B cell (primary cell): ENCODE results near the gene ZFP90.
A peak's percentile ranks its signal among the peaks of the same experiment; 100 is the strongest.

ENCODE experiments used
- EZH2 ChIP-seq: IDR thresholded peaks from 2 replicates; pipeline ENCODE4 v1.6.1; 2012; ENCODE audit warnings: borderline replicate concordance, low read depth, mild to moderate bottlenecking, moderate library complexity, low read length; ENCODE audit not compliant: insufficient read depth, poor library complexity, severe bottlenecking
- TF ChIP-seq, protein P1 (sequence below): fragments of 200-600 bp; IDR thresholded peaks from one replicate; pipeline ENCODE4 v1.8.0; 2022; ENCODE audit warnings: antibody characterized with exemption, mild to moderate bottlenecking

DNA sequence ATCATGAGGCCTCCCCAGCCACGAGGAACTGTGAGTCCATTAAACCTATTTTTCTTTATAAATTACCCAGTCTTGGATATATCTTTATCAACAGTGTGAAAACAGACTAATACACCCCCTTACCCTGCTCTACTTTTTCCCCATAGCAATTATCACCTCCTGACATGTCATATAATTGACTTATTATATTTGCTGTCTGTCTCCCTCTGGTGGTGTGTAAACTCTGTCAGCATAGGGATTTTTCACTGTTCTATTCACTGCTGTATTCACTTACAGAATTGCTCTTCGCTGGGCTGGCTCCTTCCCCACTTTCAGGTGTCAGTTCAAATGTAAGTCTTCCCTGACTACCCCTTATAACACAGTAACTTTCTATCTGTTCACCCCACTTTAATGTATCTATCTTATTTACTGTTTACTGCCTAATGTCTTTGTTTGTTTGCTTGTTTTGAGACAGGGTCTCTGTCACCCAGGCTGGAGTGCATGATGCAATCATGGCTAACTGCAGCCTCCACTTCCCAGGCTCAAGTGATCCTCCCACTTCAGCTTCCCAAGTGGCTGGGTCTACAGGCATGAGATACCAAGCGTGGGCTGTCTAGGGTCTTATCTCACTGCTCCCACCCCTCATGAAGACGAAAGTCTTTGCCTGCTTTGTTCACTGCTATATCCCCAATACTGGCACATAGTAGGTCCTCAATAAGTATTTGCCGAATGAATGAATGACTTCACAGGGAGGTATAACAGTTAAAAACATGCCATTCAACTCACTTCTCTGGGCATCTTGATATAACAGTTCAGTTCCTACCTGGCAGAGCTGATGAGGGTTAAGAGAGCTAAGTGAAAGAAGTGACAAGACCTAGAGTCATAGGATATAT, 53.6 kb downstream of the ZFP90 start:
- TF ChIP-seq, protein P1, sequence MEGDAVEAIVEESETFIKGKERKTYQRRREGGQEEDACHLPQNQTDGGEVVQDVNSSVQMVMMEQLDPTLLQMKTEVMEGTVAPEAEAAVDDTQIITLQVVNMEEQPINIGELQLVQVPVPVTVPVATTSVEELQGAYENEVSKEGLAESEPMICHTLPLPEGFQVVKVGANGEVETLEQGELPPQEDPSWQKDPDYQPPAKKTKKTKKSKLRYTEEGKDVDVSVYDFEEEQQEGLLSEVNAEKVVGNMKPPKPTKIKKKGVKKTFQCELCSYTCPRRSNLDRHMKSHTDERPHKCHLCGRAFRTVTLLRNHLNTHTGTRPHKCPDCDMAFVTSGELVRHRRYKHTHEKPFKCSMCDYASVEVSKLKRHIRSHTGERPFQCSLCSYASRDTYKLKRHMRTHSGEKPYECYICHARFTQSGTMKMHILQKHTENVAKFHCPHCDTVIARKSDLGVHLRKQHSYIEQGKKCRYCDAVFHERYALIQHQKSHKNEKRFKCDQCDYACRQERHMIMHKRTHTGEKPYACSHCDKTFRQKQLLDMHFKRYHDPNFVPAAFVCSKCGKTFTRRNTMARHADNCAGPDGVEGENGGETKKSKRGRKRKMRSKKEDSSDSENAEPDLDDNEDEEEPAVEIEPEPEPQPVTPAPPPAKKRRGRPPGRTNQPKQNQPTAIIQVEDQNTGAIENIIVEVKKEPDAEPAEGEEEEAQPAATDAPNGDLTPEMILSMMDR, result peak; percentile 28
- no peak for TF ChIP-seq EZH2
